OCI-M1 (cell line): ENCODE measurements around the gene SUMO1.
"Not testable (repeated sequence)": the region's sequence is repeated elsewhere in the genome, so short reads cannot be mapped to it uniquely, and the experiment has no call there.

ENCODE experiments used
- DNase-seq: peaks from one replicate; lab custom pipeline; 2025; lab: John Stamatoyannopoulos, UW

SUMO1 gene

GRCh38 chr2:202238234-202239197, at the start of gene SUMO1:
Gene SUMO1 (minus strand): TSS chr2:202238597. CDS start chr2:202238451, 146 bp downstream.
- peak; percentile 95 for DNase-seq

GRCh38 chr2:202286595-202286994, 48.2 kb upstream of the SUMO1 start:
- DNase-seq, result no peak

GRCh38 chr2:202278944-202279343, 40.5 kb upstream of the SUMO1 start:
- peak; percentile 60 for DNase-seq

GRCh38 chr2:202278036-202278760, 39.8 kb upstream of the SUMO1 start:
- peak; percentile 10 for DNase-seq

GRCh38 chr2:202276078-202276720, 37.8 kb upstream of the SUMO1 start:
- DNase-seq, result not testable (repeated sequence)

- DNase-seq, result no peak
These were observed 32.1 kb upstream of the SUMO1 start for GRCh38 chr2:202270487-202270886.

GRCh38 chr2:202269585-202269984, 31.2 kb upstream of the SUMO1 start:
- peak; percentile 57 for DNase-seq

- peak; percentile 43 for DNase-seq
These were observed 29.1 kb upstream of the SUMO1 start for GRCh38 chr2:202267495-202267894.

GRCh38 chr2:202265467-202266277, 27.3 kb upstream of the SUMO1 start, which contains the start of gene NOP58:
Gene NOP58 (plus strand): TSS chr2:202265763. CDS start chr2:202265942, 179 bp downstream.
- DNase-seq, result peak; percentile 97

GRCh38 chr2:202261531-202261930, 23.1 kb upstream of the SUMO1 start:
- no peak for DNase-seq

- no peak for DNase-seq
These were observed 13.1 kb upstream of the SUMO1 start for GRCh38 chr2:202251494-202251893.

- DNase-seq, result no peak
These were observed 11.3 kb upstream of the SUMO1 start for GRCh38 chr2:202249521-202250253.

- DNase-seq, result not testable (repeated sequence)
These were observed 9.3 kb upstream of the SUMO1 start for GRCh38 chr2:202247710-202248109.

- DNase-seq, result peak; percentile 53
These were observed 587 bp downstream of the SUMO1 start for GRCh38 chr2:202237787-202238233.

- peak; percentile 89 for DNase-seq
These were observed 16.5 kb downstream of the SUMO1 start for GRCh38 chr2:202221873-202222272.

- no peak for DNase-seq
These were observed 23.2 kb downstream of the SUMO1 start for GRCh38 chr2:202215179-202215578.

- no peak for DNase-seq
These were observed 29.9 kb downstream of the SUMO1 start for GRCh38 chr2:202208526-202208925.

- DNase-seq, result no peak
These were observed 33.5 kb downstream of the SUMO1 start for GRCh38 chr2:202204855-202205254.

GRCh38 chr2:202203348-202203747, 35.0 kb downstream of the SUMO1 start:
- DNase-seq, result no peak
